Epithelial cell of esophagus (primary cell): ENCODE results near the gene CFAP20DC.

ENCODE experiments used
- DNase-seq: peaks from one replicate; pipeline ENCODE4 v3.0.0; 2010; ENCODE audit warnings: low read depth
- H3K4me3 ChIP-seq: 2 replicates; pipeline ENCODE4 v1.5.1; 2011; ENCODE audit warnings: mild to moderate bottlenecking, low read length, control low read depth
- TF ChIP-seq, protein P1 (sequence below): IDR thresholded peaks from 2 replicates; pipeline ENCODE4 v1.5.1; 2011; ENCODE audit warnings: low read depth, mild to moderate bottlenecking, low read length, control low read depth, inconsistent platforms; ENCODE audit not compliant: insufficient read depth; ENCODE audit errors: missing control alignments

The CFAP20DC gene

DNA sequence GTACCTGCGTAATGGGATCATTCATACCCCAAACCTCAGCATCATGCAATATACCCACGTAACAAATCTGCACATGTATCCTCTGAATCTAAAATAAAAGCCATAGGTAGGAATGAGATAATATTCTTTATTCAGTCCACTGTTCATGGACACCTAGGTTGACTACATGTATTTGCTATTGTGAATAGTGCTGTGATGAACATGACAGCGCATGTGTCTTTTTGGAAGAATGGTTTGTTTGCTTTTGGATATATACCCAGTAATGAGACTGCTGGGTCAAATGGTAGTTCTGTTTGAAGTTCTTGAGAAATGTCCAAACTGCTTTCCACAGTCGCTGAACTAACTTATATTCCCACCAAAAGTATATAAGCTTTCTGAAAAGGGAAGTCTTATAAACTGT is 265.4 kb downstream of the CFAP20DC start:
- TF ChIP-seq, protein P1, sequence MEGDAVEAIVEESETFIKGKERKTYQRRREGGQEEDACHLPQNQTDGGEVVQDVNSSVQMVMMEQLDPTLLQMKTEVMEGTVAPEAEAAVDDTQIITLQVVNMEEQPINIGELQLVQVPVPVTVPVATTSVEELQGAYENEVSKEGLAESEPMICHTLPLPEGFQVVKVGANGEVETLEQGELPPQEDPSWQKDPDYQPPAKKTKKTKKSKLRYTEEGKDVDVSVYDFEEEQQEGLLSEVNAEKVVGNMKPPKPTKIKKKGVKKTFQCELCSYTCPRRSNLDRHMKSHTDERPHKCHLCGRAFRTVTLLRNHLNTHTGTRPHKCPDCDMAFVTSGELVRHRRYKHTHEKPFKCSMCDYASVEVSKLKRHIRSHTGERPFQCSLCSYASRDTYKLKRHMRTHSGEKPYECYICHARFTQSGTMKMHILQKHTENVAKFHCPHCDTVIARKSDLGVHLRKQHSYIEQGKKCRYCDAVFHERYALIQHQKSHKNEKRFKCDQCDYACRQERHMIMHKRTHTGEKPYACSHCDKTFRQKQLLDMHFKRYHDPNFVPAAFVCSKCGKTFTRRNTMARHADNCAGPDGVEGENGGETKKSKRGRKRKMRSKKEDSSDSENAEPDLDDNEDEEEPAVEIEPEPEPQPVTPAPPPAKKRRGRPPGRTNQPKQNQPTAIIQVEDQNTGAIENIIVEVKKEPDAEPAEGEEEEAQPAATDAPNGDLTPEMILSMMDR: no peak
- no peak overlapping the region for H3K4me3 ChIP-seq
- no peak for DNase-seq

DNA sequence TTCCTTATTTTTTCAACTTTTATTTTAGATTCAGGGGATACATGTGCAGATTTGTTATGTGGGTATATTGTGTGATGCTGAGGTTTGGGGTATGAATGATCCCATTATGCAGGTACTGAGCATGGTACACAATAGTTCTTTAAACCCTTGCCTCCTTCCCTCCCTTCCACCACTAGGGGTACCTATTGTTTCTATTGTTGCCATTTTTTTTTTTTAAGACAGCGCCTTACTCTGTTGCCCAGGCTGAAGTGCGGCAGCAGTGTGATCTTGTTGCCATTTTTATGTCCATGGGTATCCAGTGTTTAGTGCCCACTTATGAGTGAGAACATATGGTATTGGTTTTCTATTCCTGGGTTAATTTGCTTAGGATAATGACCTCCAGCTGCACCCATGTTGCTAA is 266.0 kb downstream of the CFAP20DC start:
- no peak for DNase-seq
- no peak overlapping the region for H3K4me3 ChIP-seq
- TF ChIP-seq, protein P1: no peak

DNA sequence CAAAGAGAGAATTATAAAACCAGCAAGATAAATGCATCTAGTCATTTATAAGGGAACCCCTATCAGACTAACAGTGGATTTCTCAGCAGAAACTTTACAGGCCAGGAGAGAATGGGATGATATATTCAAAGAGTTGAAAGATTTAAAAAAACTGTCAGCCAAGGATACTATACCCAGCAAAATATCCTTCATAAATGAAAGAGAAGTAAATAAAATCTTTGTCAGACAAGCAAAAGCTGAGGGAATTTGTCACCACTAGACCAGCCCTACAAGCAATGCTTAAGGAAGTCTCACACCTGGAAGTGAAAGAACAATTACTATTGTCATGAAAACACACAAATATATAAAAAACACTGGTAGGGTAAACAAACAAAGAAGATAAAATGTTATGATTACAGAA is 269.9 kb downstream of the CFAP20DC start:
- TF ChIP-seq, protein P1: no peak
- peak; percentile 2 for DNase-seq
- no peak overlapping the region for H3K4me3 ChIP-seq

DNA sequence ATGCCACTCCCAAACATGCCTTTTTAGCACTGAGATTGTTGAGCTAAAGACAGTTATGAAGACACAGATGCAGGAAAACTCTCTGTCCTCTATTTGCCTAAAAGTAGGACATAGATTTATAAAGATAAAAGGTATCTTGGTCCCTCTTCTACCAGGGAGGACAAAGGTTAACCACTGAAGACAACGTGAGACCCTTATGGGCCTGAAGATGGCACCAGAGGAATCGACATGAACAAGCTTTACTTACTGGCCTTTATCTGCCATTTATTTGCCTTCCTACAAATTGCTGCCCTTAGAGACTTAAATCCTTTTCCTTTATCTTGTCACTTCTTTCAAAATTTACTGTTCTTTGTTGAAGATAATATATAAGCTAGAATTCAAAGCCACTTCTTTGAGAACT is 273.6 kb downstream of the CFAP20DC start:
- TF ChIP-seq, protein P1: no peak
- H3K4me3 ChIP-seq: no peak overlapping the region
- DNase-seq: no peak

DNA sequence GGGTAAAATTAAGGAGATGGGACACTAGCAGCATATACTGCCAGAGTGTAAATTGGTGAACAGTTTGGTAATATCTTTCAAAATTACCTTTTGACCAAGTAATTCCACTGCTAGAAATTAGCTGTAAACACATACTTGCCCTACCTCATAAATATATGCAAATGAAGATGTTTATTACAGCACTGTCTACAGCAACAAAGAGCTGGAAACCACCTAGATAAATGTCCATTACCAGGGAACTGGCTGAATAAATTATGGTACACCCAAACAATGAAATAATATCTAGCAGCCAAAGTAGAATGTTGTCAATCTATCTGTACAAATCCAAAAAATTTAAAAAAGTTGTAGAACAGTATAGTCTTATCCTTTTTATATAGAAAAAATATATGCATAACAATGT is 277.4 kb downstream of the CFAP20DC start:
- H3K4me3 ChIP-seq: no peak overlapping the region
- TF ChIP-seq, protein P1: no peak
- no peak for DNase-seq

DNA sequence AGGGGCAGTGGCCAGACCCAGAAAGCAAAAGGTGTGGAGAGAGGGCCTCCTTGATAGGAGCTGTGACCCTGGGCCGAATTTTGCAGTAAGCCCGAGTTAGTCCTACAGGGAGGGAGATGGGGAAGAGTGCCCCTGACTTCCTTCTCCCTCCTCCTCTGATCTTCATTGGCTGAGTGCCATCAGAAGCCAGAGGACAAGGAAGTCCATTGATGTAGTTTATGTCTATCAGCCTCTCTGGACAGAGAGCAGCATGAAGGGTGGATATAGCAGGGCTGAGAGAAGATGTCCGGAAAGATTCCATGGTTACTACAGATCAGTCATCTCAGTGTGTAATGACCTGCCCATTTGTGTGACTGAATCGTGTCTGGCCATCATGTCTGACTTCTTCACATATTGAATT is 280.8 kb downstream of the CFAP20DC start:
- DNase-seq: no peak
- TF ChIP-seq, protein P1: no peak
- no peak overlapping the region for H3K4me3 ChIP-seq

DNA sequence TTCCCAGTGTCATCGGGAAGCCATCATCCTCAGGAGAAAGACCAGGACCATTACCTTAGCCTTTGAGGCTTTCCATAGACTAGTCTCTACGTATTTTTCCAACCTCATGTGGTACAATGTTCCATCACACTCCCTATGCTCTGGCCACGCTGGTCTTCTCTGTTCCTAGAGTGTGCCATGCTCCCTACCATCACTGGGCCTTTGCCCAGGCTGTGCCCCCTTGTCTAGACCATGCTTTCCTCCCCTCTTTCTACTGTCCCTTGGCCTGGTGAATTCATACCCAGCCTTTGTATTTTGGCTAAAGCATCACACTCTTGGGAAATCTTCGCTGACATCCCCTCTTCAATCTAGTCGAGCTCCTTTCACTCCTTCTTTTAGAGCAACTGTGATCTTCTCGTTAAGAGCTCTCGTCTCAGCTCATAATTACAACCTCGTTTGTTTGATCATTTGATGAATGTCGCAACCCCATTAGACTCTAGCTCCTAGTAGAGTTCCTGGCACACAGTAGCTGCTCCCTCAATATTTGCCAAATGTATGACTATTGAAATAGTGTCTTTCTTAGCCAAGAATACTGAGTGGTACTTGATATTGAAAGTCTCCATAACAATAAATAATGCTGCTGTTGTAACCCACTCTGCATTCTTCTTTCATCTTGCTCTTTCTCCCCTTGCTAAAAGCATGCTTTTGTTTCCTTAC is 283.1 kb downstream of the CFAP20DC start:
- no peak overlapping the region for H3K4me3 ChIP-seq
- DNase-seq: no peak
- TF ChIP-seq, protein P1: no peak
